Progenitor cell of endocrine pancreas (in vitro differentiated cells): ENCODE results near the gene CLCN6. TPM values are rescaled to one million over a fixed set of nuclear protein-coding genes. Genes with fewer than 3 reads are reported as not detected.

Experiments
- DNase-seq: peaks from one replicate; pipeline ENCODE4 v3.0.0; 2021; ENCODE audit warnings: low spot score; ENCODE audit not compliant: unreplicated experiment
- H3K27ac Mint-ChIP-seq: 2 replicates; pipeline ENCODE4 v1.8.0; 2021; ENCODE audit warnings: mild to moderate bottlenecking, moderate library complexity, mixed read lengths
- H3K27me3 Mint-ChIP-seq: 2 replicates; pipeline ENCODE4 v1.8.0; 2021; ENCODE audit warnings: mixed read lengths
- H3K36me3 Mint-ChIP-seq: 2 replicates; pipeline ENCODE4 v1.8.0; 2022; ENCODE audit warnings: mixed read lengths; ENCODE audit not compliant: insufficient read depth
- H3K4me1 Mint-ChIP-seq: 2 replicates; pipeline ENCODE4 v1.8.0; 2021; ENCODE audit warnings: low read depth, mixed read lengths
- H3K4me3 Mint-ChIP-seq: 2 replicates; pipeline ENCODE4 v1.8.0; 2021; ENCODE audit warnings: low read depth, mild to moderate bottlenecking, moderate library complexity, mixed read lengths
- H3K9me3 Mint-ChIP-seq: 2 replicates; pipeline ENCODE4 v1.8.0; 2021; ENCODE audit warnings: low read depth, mixed read lengths
- CTCF ChIP-seq: fragments of 200-600 bp; sonication (generic); IDR thresholded peaks from one replicate; pipeline ENCODE4 v1.5.0; 2021; ENCODE audit warnings: antibody characterized with exemption, mild to moderate bottlenecking; ENCODE audit not compliant: unreplicated experiment
- total RNA-seq: library from RNA; stranded (reverse); gene quantifications from 2 replicates; pipeline ENCODE4 v1.2.1, GENCODE V29; 2021

The CLCN6 gene
- total RNA-seq, 1 donor from 2014 or later, result 44.3 TPM

GRCh38 chr1:11851180-11851579 lies 45.2 kb downstream of the CLCN6 start:
- Mint-ChIP-seq H3K9me3 (no peaks in the 10 kb centered on the region), H3K4me3 (no peak overlapping the region), H3K27me3 (peaks cover 8% of the 10 kb centered on the region), H3K4me1 (no peaks in the 10 kb centered on the region), H3K27ac (no peak overlapping the region), H3K36me3 (peaks cover 1% of the 10 kb centered on the region)
- no peak for TF ChIP-seq CTCF
- DNase-seq, result no peak

- Mint-ChIP-seq H3K36me3 (peaks cover 1% of the 10 kb centered on the region), H3K27me3 (peaks cover 36% of the 10 kb centered on the region), H3K9me3 (no peaks in the 10 kb centered on the region), H3K4me1 (peaks cover 2% of the 10 kb centered on the region), H3K4me3 (no peak overlapping the region), H3K27ac (no peak overlapping the region)
- no peak for TF ChIP-seq CTCF
- DNase-seq, result no peak
Observed at GRCh38 chr1:11854519-11854918, 48.5 kb downstream of the CLCN6 start.

- Mint-ChIP-seq H3K4me1 (peaks cover 2% of the 10 kb centered on the region), H3K9me3 (no peaks in the 10 kb centered on the region), H3K27ac (no peak overlapping the region), H3K36me3 (no peaks in the 10 kb centered on the region), H3K27me3 (peaks cover 45% of the 10 kb centered on the region), H3K4me3 (no peak overlapping the region)
- no peak for DNase-seq
- TF ChIP-seq CTCF, result no peak
Observed at GRCh38 chr1:11855430-11855829, 49.4 kb downstream of the CLCN6 start.

- Mint-ChIP-seq H3K4me1 (peaks cover 2% of the 10 kb centered on the region), H3K4me3 (no peak overlapping the region), H3K9me3 (no peaks in the 10 kb centered on the region), H3K27ac (no peak overlapping the region), H3K36me3 (no peaks in the 10 kb centered on the region), H3K27me3 (peaks cover 57% of the 10 kb centered on the region)
- DNase-seq, result no peak
- no peak for TF ChIP-seq CTCF
Observed at GRCh38 chr1:11856698-11857097, 50.7 kb downstream of the CLCN6 start.

- H3K27ac Mint-ChIP-seq, result no peak overlapping the region
- peaks cover 60% of the 10 kb centered on the region for H3K27me3 Mint-ChIP-seq
- peaks cover 2% of the 10 kb centered on the region for H3K4me1 Mint-ChIP-seq
- no peak for DNase-seq
- H3K4me3 Mint-ChIP-seq, result no peak overlapping the region
- no peaks in the 10 kb centered on the region for H3K9me3 Mint-ChIP-seq
- no peaks in the 10 kb centered on the region for H3K36me3 Mint-ChIP-seq
- TF ChIP-seq CTCF, result no peak
Observed at GRCh38 chr1:11857164-11857851, 51.3 kb downstream of the CLCN6 start.
